SK-N-SH (cell line): Measurements from ENCODE around the gene GPRIN3. TPM values are rescaled to one million over a fixed set of nuclear protein-coding genes. Genes with fewer than 3 reads are reported as not detected.

Experiments used
- CTCF ChIA-PET: fragments of 300-600, 350-600 bp; formaldehyde crosslinking; extraction: SDS; loops from one replicate; lab custom pipeline; 2021; lab: Yijun Ruan, JAX
- POLR2A ChIA-PET: fragments of 350-600 bp; sonication (Branson Sonifier 250); formaldehyde crosslinking; extraction: SDS; loops from one replicate; lab custom pipeline; 2020; ENCODE audit warnings: antibody characterized with exemption, inconsistent platforms; lab: Yijun Ruan, JAX
- DNase-seq: peaks from one replicate; pipeline ENCODE4 v3.0.0; 2012
- H2AFZ ChIP-seq: fragments of 200-600 bp; sonication (generic); 2 replicates; pipeline ENCODE4 v1.8.1; 2016; ENCODE audit warnings: antibody characterized with exemption, mild to moderate bottlenecking, low read depth
- H3F3A ChIP-seq: fragments of 200-600 bp; sonication (generic); replicated peaks from 2 replicates; pipeline ENCODE3; 2016; ENCODE audit warnings: antibody characterized with exemption, mild to moderate bottlenecking; ENCODE audit not compliant: insufficient read depth
- H3K27ac ChIP-seq, 2 experiments: fragments of 200-500 bp in 1 of 2; fragments of 200-600 bp in 1 of 2; sonication (Bioruptor generic) in 1 of 2; sonication (generic), shearing (Covaris generic) in 1 of 2; 2 replicates each; pipeline versions ENCODE4 v1.5.1 to v1.6.1; 2014 to 2016; ENCODE audit warnings: low read depth in 2 of 2, inconsistent platforms in 1 of 2, low read length in 1 of 2, mild to moderate bottlenecking in 1 of 2, mixed read lengths in 1 of 2
- H3K27me3 ChIP-seq: fragments of 200-600 bp; sonication (generic), shearing (Covaris generic); 2 replicates; pipeline ENCODE4 v1.6.1; 2016; ENCODE audit warnings: mixed run types; ENCODE audit not compliant: insufficient read depth
- H3K36me3 ChIP-seq, 2 experiments: fragments of 200-500 bp in 1 of 2; fragments of 200-600 bp in 1 of 2; sonication (Bioruptor generic) in 1 of 2; sonication (generic) in 1 of 2; replicated peaks in 1 of 2; 2 replicates each; pipeline versions ENCODE3 to v1.5.1; 2014 to 2016; ENCODE audit warnings: low read length in 1 of 2, mild to moderate bottlenecking in 1 of 2; ENCODE audit not compliant: insufficient read depth in 2 of 2, control insufficient read depth in 1 of 2
- H3K4me1 ChIP-seq, 2 experiments: fragments of 200-500 bp in 1 of 2; fragments of 200-600 bp in 1 of 2; sonication (Bioruptor generic) in 1 of 2; sonication (generic), shearing (Covaris generic) in 1 of 2; 2 replicates each; pipeline versions ENCODE4 v1.5.1 to v1.6.1; 2014 to 2016; ENCODE audit warnings: low read depth in 1 of 2, low read length in 1 of 2, mixed run types in 1 of 2; ENCODE audit not compliant: insufficient read depth in 2 of 2, control insufficient read depth in 1 of 2
- H3K4me2 ChIP-seq: fragments of 200-600 bp; sonication (generic), shearing (Covaris generic); 2 replicates; pipeline ENCODE4 v1.6.1; 2017; ENCODE audit warnings: mixed run types
- H3K4me3 ChIP-seq, 2 experiments: fragments of 200-500 bp in 1 of 2; fragments of 200-600 bp in 1 of 2; sonication (Bioruptor generic) in 1 of 2; sonication (generic), shearing (Covaris generic) in 1 of 2; 2 replicates each; pipeline versions ENCODE4 v1.5.1 to v1.8.1; 2014 to 2016; ENCODE audit warnings: low read depth in 2 of 2, inconsistent platforms in 1 of 2, low read length in 1 of 2, mild to moderate bottlenecking in 1 of 2, mixed read lengths in 1 of 2, moderate library complexity in 1 of 2
- H3K79me2 ChIP-seq: fragments of 200-600 bp; sonication (generic); 2 replicates; pipeline ENCODE4 v1.8.1; 2017; ENCODE audit warnings: mild to moderate bottlenecking; ENCODE audit not compliant: insufficient read depth
- H3K9ac ChIP-seq: fragments of 200-600 bp; sonication (generic); 2 replicates; pipeline ENCODE4 v1.6.1; 2017; ENCODE audit warnings: mixed run types
- H3K9me2 ChIP-seq: fragments of 200-600 bp; sonication (generic); 2 replicates; pipeline ENCODE4 v1.6.1; 2017; ENCODE audit warnings: mixed run types
- H3K9me3 ChIP-seq: fragments of 200-600 bp; sonication (generic); 2 replicates; pipeline ENCODE4 v1.6.1; 2017; ENCODE audit warnings: mixed run types, mild to moderate bottlenecking, moderate library complexity
- H4K20me1 ChIP-seq: fragments of 200-600 bp; sonication (generic); 2 replicates; pipeline ENCODE4 v1.6.1; 2017; ENCODE audit warnings: mild to moderate bottlenecking, mixed run types; ENCODE audit not compliant: insufficient read depth
- CHD2 ChIP-seq: fragments of 150-350 bp; IDR thresholded peaks from 2 replicates; pipeline ENCODE4 v1.6.1; 2018; ENCODE audit warnings: low read length; ENCODE audit not compliant: partially characterized antibody
- FOXM1 ChIP-seq: IDR thresholded peaks from 2 replicates; pipeline ENCODE4 v1.4.0; 2012; ENCODE audit warnings: low read depth, mild to moderate bottlenecking
- GABPA ChIP-seq: IDR thresholded peaks from 2 replicates; pipeline ENCODE4 v1.4.0; 2012; ENCODE audit warnings: low read depth, mild to moderate bottlenecking
- GATA2 ChIP-seq: sonication (generic); formaldehyde crosslinking; IDR thresholded peaks from 2 replicates; pipeline ENCODE4 v1.5.0; 2020; ENCODE audit warnings: mild to moderate bottlenecking, missing genetic modification reagents
- POLR2AphosphoS5 ChIP-seq: IDR thresholded peaks from 2 replicates; pipeline ENCODE4 v1.6.1; 2012; ENCODE audit warnings: low read depth, low read length
- REST ChIP-seq: IDR thresholded peaks from 2 replicates; pipeline ENCODE4 v1.6.1; 2012; ENCODE audit warnings: mild to moderate bottlenecking, low read depth, low read length, moderate library complexity
- SIN3A ChIP-seq: IDR thresholded peaks from 2 replicates; pipeline ENCODE4 v1.6.1; 2012; ENCODE audit warnings: low read depth, mild to moderate bottlenecking, low read length, moderate library complexity, borderline replicate concordance
- SMC3 ChIP-seq: IDR thresholded peaks from 2 replicates; pipeline ENCODE4 v1.6.1; 2012; ENCODE audit warnings: low read depth, low read length, improper control_type of control experiment
- TAF1 ChIP-seq: IDR thresholded peaks from 2 replicates; pipeline ENCODE4 v1.6.1; 2012; ENCODE audit warnings: low read depth, mild to moderate bottlenecking, low read length, moderate library complexity, borderline replicate concordance
- YY1 ChIP-seq: IDR thresholded peaks from 2 replicates; pipeline ENCODE4 v1.4.0; 2012; ENCODE audit warnings: low read depth, mild to moderate bottlenecking
- ZBTB33 ChIP-seq: IDR thresholded peaks from 2 replicates; pipeline ENCODE4 v1.4.0; 2012; ENCODE audit warnings: low read depth, borderline replicate concordance
- WGBS: methylation state at CpG from one replicate; pipeline ENCODE4 v1.1.6; 2017; ENCODE audit warnings: low lambda C conversion rate; 5-methylcytosine and 5-hydroxymethylcytosine counted together
- polyA plus RNA-seq, 3 experiments: library from polyadenylated mRNA; depleted of rRNA; stranded (reverse); fragments of >200 nt; gene quantifications; 2 replicates each; pipeline ENCODE4 v1.2.3, GENCODE V29; 2012
- TF ChIP-seq, protein P1 (sequence below): IDR thresholded peaks from 2 replicates; pipeline ENCODE4; 2012
- TF ChIP-seq, protein P2 (sequence below): fragments of 200-600 bp; sonication (generic); IDR thresholded peaks from 2 replicates; pipeline ENCODE4 v1.6.1; 2017; ENCODE audit warnings: antibody characterized with exemption, mild to moderate bottlenecking, moderate library complexity

Gene GPRIN3
- polyA plus RNA-seq, 1 of the 3 experiments (the other 2 are of a cell fraction), result not detected

DNA sequence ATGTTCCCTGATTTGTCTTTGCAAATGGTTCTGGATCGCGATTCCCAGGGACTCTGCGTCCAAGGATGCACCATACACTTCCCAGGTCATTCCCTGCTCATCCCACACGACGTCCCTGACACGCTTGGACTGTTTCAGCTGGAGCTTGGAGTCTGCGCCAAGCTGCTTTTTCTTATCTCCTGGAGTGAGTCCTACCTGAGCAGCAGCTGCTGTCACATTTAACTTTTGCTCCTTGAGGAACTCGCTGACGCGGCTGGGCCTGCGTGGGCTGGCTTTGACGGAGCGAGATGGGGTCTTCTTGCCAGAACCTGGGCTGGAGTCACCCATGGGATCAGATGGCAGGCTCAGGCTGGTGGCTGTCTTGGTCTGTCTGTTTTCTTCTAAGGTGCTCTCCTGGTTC, 59.6 kb downstream of the GPRIN3 start:
- Histone ChIP-seq H3F3A (no peaks in the 10 kb centered on the region), H3K9ac (no peak overlapping the region), H4K20me1 (no peaks in the 10 kb centered on the region), H3K9me3 (no peaks in the 10 kb centered on the region), H3K4me2 (no peak overlapping the region), H3K4me1 (no peaks in the 10 kb centered on the region; a peak in 1 of 4 replicates), H3K9me2 (no peaks in the 10 kb centered on the region), H3K36me3 (no peaks in the 10 kb centered on the region), H3K27me3 (no peaks in the 10 kb centered on the region), H3K79me2 (no peaks in the 10 kb centered on the region), H3K27ac (no peak overlapping the region), H2AFZ (no peak overlapping the region)
- ChIA-PET POLR2A (no interaction called here), CTCF (interaction anchor here (1.9 to 5.1 kb wide), 2 partner anchors 8 to 22 kb away, joined by 4 to 26 read pairs; no protein-coding TSS in a partner anchor)
- WGBS, result 79% methylated on average over 8 of the region's 13 CpGs
- no peak for DNase-seq
- TF ChIP-seq YY1 (no peak), CHD2 (no peak), TAF1 (no peak), POLR2AphosphoS5 (no peak), SMC3 (no peak), REST (no peak), ZBTB33 (no peak), FOXM1 (no peak), GATA2 (no peak), GABPA (no peak), SIN3A (no peak)
- TF ChIP-seq, protein P1, sequence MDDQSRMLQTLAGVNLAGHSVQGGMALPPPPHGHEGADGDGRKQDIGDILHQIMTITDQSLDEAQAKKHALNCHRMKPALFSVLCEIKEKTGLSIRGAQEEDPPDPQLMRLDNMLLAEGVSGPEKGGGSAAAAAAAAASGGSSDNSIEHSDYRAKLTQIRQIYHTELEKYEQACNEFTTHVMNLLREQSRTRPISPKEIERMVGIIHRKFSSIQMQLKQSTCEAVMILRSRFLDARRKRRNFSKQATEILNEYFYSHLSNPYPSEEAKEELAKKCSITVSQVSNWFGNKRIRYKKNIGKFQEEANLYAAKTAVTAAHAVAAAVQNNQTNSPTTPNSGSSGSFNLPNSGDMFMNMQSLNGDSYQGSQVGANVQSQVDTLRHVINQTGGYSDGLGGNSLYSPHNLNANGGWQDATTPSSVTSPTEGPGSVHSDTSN, result no peak
- TF ChIP-seq, protein P2, sequence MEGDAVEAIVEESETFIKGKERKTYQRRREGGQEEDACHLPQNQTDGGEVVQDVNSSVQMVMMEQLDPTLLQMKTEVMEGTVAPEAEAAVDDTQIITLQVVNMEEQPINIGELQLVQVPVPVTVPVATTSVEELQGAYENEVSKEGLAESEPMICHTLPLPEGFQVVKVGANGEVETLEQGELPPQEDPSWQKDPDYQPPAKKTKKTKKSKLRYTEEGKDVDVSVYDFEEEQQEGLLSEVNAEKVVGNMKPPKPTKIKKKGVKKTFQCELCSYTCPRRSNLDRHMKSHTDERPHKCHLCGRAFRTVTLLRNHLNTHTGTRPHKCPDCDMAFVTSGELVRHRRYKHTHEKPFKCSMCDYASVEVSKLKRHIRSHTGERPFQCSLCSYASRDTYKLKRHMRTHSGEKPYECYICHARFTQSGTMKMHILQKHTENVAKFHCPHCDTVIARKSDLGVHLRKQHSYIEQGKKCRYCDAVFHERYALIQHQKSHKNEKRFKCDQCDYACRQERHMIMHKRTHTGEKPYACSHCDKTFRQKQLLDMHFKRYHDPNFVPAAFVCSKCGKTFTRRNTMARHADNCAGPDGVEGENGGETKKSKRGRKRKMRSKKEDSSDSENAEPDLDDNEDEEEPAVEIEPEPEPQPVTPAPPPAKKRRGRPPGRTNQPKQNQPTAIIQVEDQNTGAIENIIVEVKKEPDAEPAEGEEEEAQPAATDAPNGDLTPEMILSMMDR, result no peak
- TF ChIP-seq, all 33 proteins: peak for 0
- no peak overlapping the region for H3K4me3 ChIP-seq
